Sigmoid colon (tissue), 7 donors: ENCODE results near the gene GALNT6. TPM values are rescaled to one million over a fixed set of nuclear protein-coding genes. Genes with fewer than 3 reads are reported as not detected.

Experiments used
- DNase-seq: peaks from one replicate; pipeline ENCODE4 v3.0.0-alpha.2; 2019
- H3K27ac ChIP-seq, 4 donors: fragments of 200-600 bp; sonication (generic); one replicate each; pipeline ENCODE4 v1.5.1; 2016 to 2019; ENCODE audit warnings: mild to moderate bottlenecking in 1 of 4
- H3K27me3 ChIP-seq, 3 donors: fragments of 200-600 bp; sonication (generic); one replicate each; pipeline ENCODE4 v1.5.1; 2019; ENCODE audit warnings: mild to moderate bottlenecking in 1 of 3
- H3K36me3 ChIP-seq, 4 donors: fragments of 200-600 bp; sonication (generic); one replicate each; pipeline ENCODE4 v1.5.1; 2016 to 2019
- H3K4me1 ChIP-seq, 4 donors: fragments of 200-600 bp; sonication (generic); one replicate each; pipeline ENCODE4 v1.5.1; 2017 to 2019
- H3K4me3 ChIP-seq, 4 donors: fragments of 200-600 bp; sonication (generic); one replicate each; pipeline ENCODE4 v1.5.1; 2017 to 2019; ENCODE audit warnings: mild to moderate bottlenecking in 2 of 4, moderate library complexity in 1 of 4
- H3K9me3 ChIP-seq, 4 donors: fragments of 200-600 bp in 3 of 4; sonication (generic) in 3 of 4; one replicate each; pipeline versions ENCODE4 v1.5.1 to v1.6.1; 2013 to 2019
- EP300 ChIP-seq, 4 donors: sonication (generic); formaldehyde crosslinking; IDR thresholded peaks; one replicate each; pipeline ENCODE4 v1.6.1; 2017; ENCODE audit warnings: antibody characterized with exemption in 4 of 4
- POLR2A ChIP-seq, 2 donors: fragments of 450-650 bp; IDR thresholded peaks; one replicate each; pipeline ENCODE4 v1.6.1; 2016; ENCODE audit warnings: antibody characterized with exemption in 2 of 2, mild to moderate bottlenecking in 2 of 2, moderate library complexity in 2 of 2
- POLR2AphosphoS5 ChIP-seq, 4 donors: sonication (generic); formaldehyde crosslinking; IDR thresholded peaks; one replicate each; pipeline ENCODE4 v1.6.1; 2017; ENCODE audit warnings: antibody characterized with exemption in 4 of 4
- WGBS, 2 donors: extraction: QIAGEN DNeasy Blood & Tissue Kit; methylation state at CpG; one replicate each; pipeline ENCODE4 v1.1.7; 2013; 5-methylcytosine and 5-hydroxymethylcytosine counted together
- intact Hi-C: fragments of 100-400 bp; cut with DNase I; formaldehyde crosslinking; loops from one replicate; pipeline ENCODE4 v1.15.1; 2023
- polyA plus RNA-seq, 3 donors: library from polyadenylated mRNA; stranded (reverse); fragments of 200-250 nt; gene quantifications; one replicate each; pipeline ENCODE4 v1.2.3, GENCODE V29; 2013
- total RNA-seq, 4 donors: library from RNA; depleted of rRNA; stranded (reverse); fragments of >200 nt; gene quantifications; one replicate each; pipeline ENCODE4 v1.1.0, GENCODE V29; 2016
- TF ChIP-seq, protein P1 (sequence below), 4 experiments: fragments of 450-650 bp in 3 of 4; fragments of 200-600 bp in 1 of 4; IDR thresholded peaks; one replicate each; pipeline ENCODE4 v1.5.1; 2016 to 2019; ENCODE audit warnings: antibody characterized with exemption in 4 of 4, mild to moderate bottlenecking in 3 of 4, moderate library complexity in 2 of 4
- donor health status: healthy with polysubstance abuse.
- donor health status: Bipolar disorder and iron deficiency.
- donor health status: healthy.

GALNT6 gene
- total and polyA plus RNA-seq, 7 donors, result 1.6 to 10.6 (median 6.6) TPM

DNA sequence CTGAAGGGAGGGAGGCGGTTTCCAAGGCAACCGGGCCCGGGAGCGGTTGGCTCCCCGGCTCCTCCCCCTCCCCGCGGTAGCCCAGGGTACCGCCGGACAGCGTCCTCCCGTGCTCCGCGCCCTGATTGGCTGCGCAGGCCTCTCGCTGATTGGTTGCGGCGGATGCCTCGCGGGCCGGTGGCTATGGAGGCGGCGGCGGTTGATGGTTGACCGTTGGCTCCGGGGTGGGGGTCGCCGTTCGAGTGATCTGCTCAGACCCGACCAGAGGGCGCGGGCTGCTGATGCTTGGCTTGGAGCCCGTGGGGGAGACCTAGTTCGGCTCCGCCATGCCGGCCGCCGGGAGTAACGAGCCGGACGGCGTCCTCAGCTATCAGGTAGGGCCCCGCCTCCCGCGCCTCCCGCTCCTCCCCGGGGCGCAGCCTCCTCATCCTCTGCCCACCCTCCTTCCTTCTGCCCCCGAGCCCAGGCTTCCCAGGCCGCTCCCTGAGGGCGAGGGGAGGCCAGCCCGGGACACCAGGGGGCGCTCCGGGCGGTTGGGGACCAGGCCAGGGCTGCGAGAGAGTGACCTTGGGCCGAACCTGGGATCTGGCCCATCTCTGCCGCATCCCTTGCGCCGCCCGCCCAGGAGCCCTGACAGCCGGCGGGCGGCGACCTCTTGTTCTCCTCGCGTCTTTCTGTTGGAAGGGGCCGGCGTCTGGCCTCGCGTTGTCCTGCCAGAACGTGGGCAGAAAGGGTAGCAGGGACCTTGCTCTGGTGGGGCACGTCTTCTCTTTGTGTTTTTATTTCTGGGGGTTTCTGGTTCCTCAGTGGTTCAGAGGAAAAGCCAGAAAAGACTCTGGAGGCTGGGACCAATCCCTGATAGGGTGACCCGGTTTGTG lies 33.7 kb upstream of the GALNT6 start, which contains the start of gene SLC4A8:
SLC4A8 (plus strand) TSS at position 170 of the 878 bp plus-strand sequence; CDS start at position 327, 157 bp downstream.
- Histone ChIP-seq H3K4me1 (peaks cover 0 to 12% (median 11%) of the 10 kb centered on the region in 4 donors), H3K9me3 (no peaks in the 10 kb centered on the region), H3K4me3 (peak within 1 kb of the TSS; percentile 20 to 57 (median 50)), H3K27ac (peak within 1 kb of the TSS in 1 of 4 donors; percentile 13), H3K36me3 (no peaks in the 10 kb centered on the region), H3K27me3 (peaks cover 0 to 7% (median 4%) of the 10 kb centered on the region in 3 donors)
- WGBS, 2 donors, result 4 to 5% methylated on average over 73 of the region's 73 CpGs
- TF ChIP-seq, protein P1, sequence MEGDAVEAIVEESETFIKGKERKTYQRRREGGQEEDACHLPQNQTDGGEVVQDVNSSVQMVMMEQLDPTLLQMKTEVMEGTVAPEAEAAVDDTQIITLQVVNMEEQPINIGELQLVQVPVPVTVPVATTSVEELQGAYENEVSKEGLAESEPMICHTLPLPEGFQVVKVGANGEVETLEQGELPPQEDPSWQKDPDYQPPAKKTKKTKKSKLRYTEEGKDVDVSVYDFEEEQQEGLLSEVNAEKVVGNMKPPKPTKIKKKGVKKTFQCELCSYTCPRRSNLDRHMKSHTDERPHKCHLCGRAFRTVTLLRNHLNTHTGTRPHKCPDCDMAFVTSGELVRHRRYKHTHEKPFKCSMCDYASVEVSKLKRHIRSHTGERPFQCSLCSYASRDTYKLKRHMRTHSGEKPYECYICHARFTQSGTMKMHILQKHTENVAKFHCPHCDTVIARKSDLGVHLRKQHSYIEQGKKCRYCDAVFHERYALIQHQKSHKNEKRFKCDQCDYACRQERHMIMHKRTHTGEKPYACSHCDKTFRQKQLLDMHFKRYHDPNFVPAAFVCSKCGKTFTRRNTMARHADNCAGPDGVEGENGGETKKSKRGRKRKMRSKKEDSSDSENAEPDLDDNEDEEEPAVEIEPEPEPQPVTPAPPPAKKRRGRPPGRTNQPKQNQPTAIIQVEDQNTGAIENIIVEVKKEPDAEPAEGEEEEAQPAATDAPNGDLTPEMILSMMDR (IDR thresholded peaks at IDR 0.05), result peak; percentile 21 to 59 (median 39)
- no peak for TF ChIP-seq EP300 (IDR thresholded peaks at IDR 0.05)
- DNase-seq, result peak; percentile 85
- intact Hi-C loops, result loop anchor here (5.0 kb wide), 1 partner anchor 107 kb away; no protein-coding TSS in a partner anchor

DNA sequence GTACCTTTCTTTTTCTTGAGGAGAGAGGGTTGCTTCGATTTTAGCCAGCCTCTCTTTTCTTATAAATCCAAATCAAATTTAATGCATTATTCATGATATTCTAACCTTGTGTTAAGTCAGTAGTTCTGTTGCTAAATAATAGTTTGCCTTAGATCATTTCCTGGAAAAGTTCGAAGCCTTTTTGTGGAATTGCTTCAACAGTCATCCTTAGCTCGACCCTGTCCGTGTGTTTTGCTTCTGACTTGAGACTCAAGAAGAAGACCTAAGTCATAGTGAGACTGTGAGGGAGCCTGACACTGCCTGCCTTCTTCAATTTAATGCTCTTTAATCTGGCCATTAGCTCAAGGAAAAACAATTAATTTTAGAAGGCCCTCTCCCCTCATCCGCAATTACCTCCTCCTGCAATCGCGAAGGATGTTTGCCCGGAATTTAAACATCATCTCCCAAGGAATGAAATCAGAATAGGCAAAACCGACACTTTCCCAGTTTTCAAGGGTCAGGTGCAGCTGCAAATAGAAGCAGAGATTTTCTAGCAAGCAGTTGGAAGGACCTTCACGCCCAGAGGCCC lies 33.0 kb upstream of the GALNT6 start:
- WGBS, 2 donors, result 14 to 25% methylated on average over 10 of the region's 10 CpGs
- TF ChIP-seq EP300 (IDR thresholded peaks at IDR 0.05), result no peak
- no peak for TF ChIP-seq POLR2AphosphoS5 (IDR thresholded peaks at IDR 0.05)
- TF ChIP-seq POLR2A (IDR thresholded peaks at IDR 0.05), result no peak
- TF ChIP-seq, protein P1 (IDR thresholded peaks at IDR 0.05), result no peak
- DNase-seq, result no peak
- Histone ChIP-seq H3K9me3 (no peaks in the 10 kb centered on the region), H3K36me3 (no peaks in the 10 kb centered on the region), H3K4me3 (peak overlapping the region in 3 of 4 donors; percentile 45 to 57 (median 56)), H3K4me1 (peaks cover 0 to 12% (median 11%) of the 10 kb centered on the region in 4 donors), H3K27me3 (peaks cover 0 to 7% (median 4%) of the 10 kb centered on the region in 3 donors), H3K27ac (no peak overlapping the region)
- intact Hi-C loops, result loop anchor here (5.0 kb wide), 1 partner anchor 108 kb away; no protein-coding TSS in a partner anchor

DNA sequence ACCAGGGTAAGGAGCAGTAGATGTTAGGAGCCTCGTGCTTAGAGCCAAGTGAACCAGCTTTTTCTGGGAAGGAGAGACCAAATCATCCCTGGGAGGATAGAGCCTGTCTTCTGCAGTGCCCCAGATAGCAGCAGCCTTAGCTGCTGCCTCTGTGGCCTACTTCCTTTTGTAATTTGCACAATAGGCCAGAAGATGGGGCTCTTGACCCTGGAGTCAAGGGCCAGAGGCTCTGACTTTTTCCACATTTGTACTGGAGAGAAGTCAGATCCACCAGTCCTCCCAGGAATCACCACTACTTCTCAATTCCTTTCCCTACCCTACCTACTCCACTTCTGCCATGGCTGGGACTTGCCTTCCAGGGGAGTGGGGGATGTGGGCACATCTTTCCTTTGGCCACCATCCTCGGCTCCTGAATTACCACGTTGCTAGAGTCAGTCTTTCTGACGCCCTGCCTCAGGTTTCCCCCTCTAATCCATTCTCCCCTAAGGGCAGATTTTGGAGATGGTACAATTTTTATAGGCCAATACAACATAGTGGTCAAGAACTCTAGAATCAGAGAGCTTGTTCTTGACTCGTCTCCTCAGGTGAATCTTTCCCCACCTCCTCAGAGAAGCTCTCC lies 30.2 kb upstream of the GALNT6 start:
- Histone ChIP-seq H3K27ac (no peak overlapping the region), H3K27me3 (peaks cover 0 to 7% (median 4%) of the 10 kb centered on the region in 3 donors), H3K9me3 (no peaks in the 10 kb centered on the region), H3K4me3 (no peak overlapping the region), H3K4me1 (peaks cover 0 to 12% (median 11%) of the 10 kb centered on the region in 4 donors), H3K36me3 (no peaks in the 10 kb centered on the region)
- TF ChIP-seq POLR2A (IDR thresholded peaks at IDR 0.05), result no peak
- TF ChIP-seq, protein P1 (IDR thresholded peaks at IDR 0.05), result peak in 1 of 4 experiments; percentile 13
- DNase-seq, result no peak
- intact Hi-C loops, result loop anchor here (5.0 kb wide), 1 partner anchor 111 kb away; no protein-coding TSS in a partner anchor
- WGBS, 2 donors, result 33 to 56% methylated on average over 5 of the region's 5 CpGs

DNA sequence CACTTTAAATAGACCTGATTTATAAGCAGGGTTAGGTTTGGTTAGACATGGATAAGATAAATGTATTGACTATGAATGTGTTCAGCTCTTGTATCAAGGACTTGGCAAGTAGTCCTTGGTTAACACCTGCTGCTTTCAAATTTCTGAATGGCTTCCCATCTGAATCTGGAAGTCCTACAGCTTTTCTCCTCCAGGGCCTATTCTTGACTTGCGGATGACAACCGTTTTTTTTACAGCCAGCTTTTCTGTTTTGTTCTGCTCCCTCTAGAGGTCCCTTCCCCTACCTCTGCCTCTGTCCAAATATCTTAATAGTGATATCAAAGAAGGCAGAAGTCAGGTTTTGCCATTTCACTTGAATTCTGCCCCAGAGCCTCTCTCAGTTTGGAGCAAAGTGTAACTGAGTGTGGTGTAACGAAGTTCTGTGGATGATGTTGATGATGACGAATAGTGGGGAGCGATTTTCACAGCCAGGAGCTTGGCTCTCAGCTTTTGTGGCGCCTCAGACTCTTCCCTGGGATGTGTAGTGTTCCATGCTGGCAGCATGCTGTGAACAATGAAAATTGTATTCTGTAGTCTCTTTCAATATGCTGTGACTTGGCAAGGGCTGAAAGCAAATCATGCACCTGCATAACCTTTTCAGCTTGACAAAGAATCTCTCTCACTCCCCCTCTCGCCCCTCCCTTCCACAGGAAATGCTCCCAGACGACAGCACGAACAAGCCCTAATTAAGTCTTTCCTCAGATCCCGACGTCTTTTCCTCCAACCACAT lies 28.4 kb upstream of the GALNT6 start:
- intact Hi-C loops, result loop anchor here (5.0 kb wide), 1 partner anchor 113 kb away; no protein-coding TSS in a partner anchor
- no peak overlapping the region for H3K27ac ChIP-seq
- no peaks in the 10 kb centered on the region for H3K36me3 ChIP-seq
- no peaks in the 10 kb centered on the region for H3K9me3 ChIP-seq
- no peak overlapping the region for H3K4me3 ChIP-seq
- no peak for DNase-seq
- WGBS, 2 donors, result 50 to 55% methylated on average over 11 of the region's 11 CpGs
- peaks cover 0 to 7% (median 4%) of the 10 kb centered on the region in 3 donors for H3K27me3 ChIP-seq
- H3K4me1 ChIP-seq, result peaks cover 0 to 5% (median 3%) of the 10 kb centered on the region in 4 donors
- TF ChIP-seq, protein P1 (IDR thresholded peaks at IDR 0.05), result no peak
- TF ChIP-seq POLR2AphosphoS5 (IDR thresholded peaks at IDR 0.05) (no peak), POLR2A (IDR thresholded peaks at IDR 0.05) (no peak), EP300 (IDR thresholded peaks at IDR 0.05) (no peak)
